HCT116 (cell line): Measurements from ENCODE around the gene ABR. TPM values are rescaled to one million over a fixed set of nuclear protein-coding genes. Genes with fewer than 3 reads are reported as not detected.

Experiments used
- ATAC-seq: fragments of 200-7000 bp; cut with Tn5 transposase; 2 replicates; pipeline ENCODE4 v1.9.1; 2020; ENCODE audit warnings: mild to moderate bottlenecking, moderate library complexity
- BruUV-seq: library from RNA; stranded (reverse); fragments of 400-500 nt; replicated peaks from 2 replicates; lab custom pipeline; 2021; lab: Mats Ljungman, UMichigan
- CTCF ChIA-PET: fragments of 300-600 bp; sonication (Branson Sonifier 250); formaldehyde crosslinking; loops from one replicate; lab custom pipeline; 2021; ENCODE audit warnings: antibody characterized with exemption; lab: Charles Lee
- POLR2A ChIA-PET: fragments of 300-600, 350-600 bp; sonication (Branson Sonifier 250); formaldehyde crosslinking; loops from one replicate; lab custom pipeline; 2021; ENCODE audit warnings: antibody characterized with exemption; lab: Charles Lee
- RAD21 ChIA-PET, 2 experiments: fragments of 300-600 bp; sonication (Branson Sonifier 250); formaldehyde crosslinking; loops; one replicate each; lab custom pipeline; 2023; ENCODE audit warnings: low total read pairs in 2 of 2; ENCODE audit not compliant: uncharacterized antibody in 2 of 2, unreplicated experiment in 2 of 2, low non-redundant PET in 1 of 2; lab: Charles Lee
- DNase-seq: peaks from one replicate; pipeline ENCODE4 v3.0.0-alpha.2; 2010; ENCODE audit warnings: low read depth, low spot score
- H2AFZ ChIP-seq: fragments of 200-600 bp; shearing (Covaris generic), sonication (generic); 2 replicates; pipeline ENCODE4 v1.6.1; 2017; ENCODE audit warnings: low read depth, mixed run types, mixed read lengths, antibody characterized with exemption, low read length; ENCODE audit not compliant: poor library complexity, severe bottlenecking
- H3K27ac ChIP-seq: 2 replicates; pipeline ENCODE4 v1.5.1; 2012; ENCODE audit warnings: low read depth, low read length
- H3K27me3 ChIP-seq: fragments of 200-600 bp; sonication (generic); 2 replicates; pipeline ENCODE4 v1.6.1; 2016; ENCODE audit warnings: mixed run types, low read length, mixed read lengths; ENCODE audit not compliant: insufficient read depth
- H3K36me3 ChIP-seq, 2 experiments: fragments of 200-500 bp in 1 of 2; fragments of 200-600 bp in 1 of 2; sonication (Bioruptor generic) in 1 of 2; sonication (generic) in 1 of 2; 2 replicates each; pipeline versions ENCODE4 v1.5.1 to v1.6.1; 2014 to 2016; ENCODE audit warnings: low read length in 2 of 2, inconsistent platforms in 1 of 2, mixed read lengths in 1 of 2, mixed run types in 1 of 2; ENCODE audit not compliant: insufficient read depth in 2 of 2, control insufficient read depth in 1 of 2
- H3K4me1 ChIP-seq, 2 experiments: fragments of 200-600 bp in 1 of 2; sonication (generic) in 1 of 2; 2 replicates each; pipeline versions ENCODE4 v1.5.1 to v1.6.1; 2012 to 2017; ENCODE audit warnings: low read length in 2 of 2, inconsistent platforms in 1 of 2, mild to moderate bottlenecking in 1 of 2, mixed read lengths in 1 of 2, mixed run types in 1 of 2, moderate library complexity in 1 of 2; ENCODE audit not compliant: insufficient read depth in 2 of 2, control insufficient read depth in 1 of 2
- H3K4me2 ChIP-seq: fragments of 200-600 bp; sonication (generic); 2 replicates; pipeline ENCODE4 v1.6.1; 2017; ENCODE audit warnings: mixed run types, low read length, mixed read lengths
- H3K4me3 ChIP-seq, 2 experiments: fragments of 200-600 bp in 1 of 2; sonication (generic) in 1 of 2; replicated peaks in 1 of 2; 2 replicates each; pipeline ENCODE4 v1.5.1; 2011 to 2016; ENCODE audit warnings: low read length in 2 of 2, control low read depth in 1 of 2, low read depth in 1 of 2, mild to moderate bottlenecking in 1 of 2, mixed read lengths in 1 of 2, mixed run types in 1 of 2
- H3K79me2 ChIP-seq: fragments of 200-600 bp; sonication (generic); 2 replicates; pipeline ENCODE4 v1.6.1; 2017; ENCODE audit warnings: mild to moderate bottlenecking, mixed run types, low read length, moderate library complexity, mixed read lengths; ENCODE audit not compliant: insufficient read depth
- H3K9ac ChIP-seq: fragments of 200-600 bp; sonication (generic); 2 replicates; pipeline ENCODE4 v1.6.1; 2016; ENCODE audit warnings: low read length, mixed read lengths
- H3K9me2 ChIP-seq: fragments of 200-600 bp; sonication (generic), shearing (Covaris generic); 2 replicates; pipeline ENCODE4 v1.6.1; 2017; ENCODE audit warnings: mixed run types, mild to moderate bottlenecking, moderate library complexity; ENCODE audit not compliant: insufficient read depth
- H3K9me3 ChIP-seq, 2 experiments: fragments of 200-500 bp in 1 of 2; fragments of 200-600 bp in 1 of 2; sonication (Bioruptor generic) in 1 of 2; sonication (generic) in 1 of 2; 2 replicates each; pipeline ENCODE4 v1.6.1; 2014 to 2017; ENCODE audit warnings: low read length in 2 of 2, mixed read lengths in 2 of 2, inconsistent platforms in 1 of 2, low read depth in 1 of 2, mild to moderate bottlenecking in 1 of 2, mixed run types in 1 of 2, moderate library complexity in 1 of 2; ENCODE audit not compliant: control insufficient read depth in 1 of 2, insufficient read depth in 1 of 2
- H4K20me1 ChIP-seq: fragments of 200-600 bp; sonication (generic), shearing (Covaris generic); 2 replicates; pipeline ENCODE4 v1.6.1; 2017; ENCODE audit warnings: mixed run types, mild to moderate bottlenecking, moderate library complexity; ENCODE audit not compliant: insufficient read depth
- CBX3 ChIP-seq: IDR thresholded peaks from 2 replicates; pipeline ENCODE4 v1.6.1; 2012; ENCODE audit warnings: low read depth
- CEBPB ChIP-seq: IDR thresholded peaks from 2 replicates; pipeline ENCODE4 v1.6.1; 2012; ENCODE audit warnings: low read depth
- CTCF ChIP-seq, 3 experiments: fragments of 200-600 bp in 1 of 3; sonication (generic) in 1 of 3; IDR thresholded peaks in 2 of 3; conservative IDR thresholded peaks in 1 of 3; 2 replicates each; pipeline ENCODE4 v1.5.1; 2012 to 2017; ENCODE audit warnings: low read depth in 2 of 3, low read length in 2 of 3, antibody characterized with exemption in 1 of 3, borderline replicate concordance in 1 of 3, control low read depth in 1 of 3, mild to moderate bottlenecking in 1 of 3, mixed read lengths in 1 of 3, mixed run types in 1 of 3, moderate library complexity in 1 of 3; ENCODE audit not compliant: insufficient read depth in 1 of 3
- EGR1 ChIP-seq: IDR thresholded peaks from 2 replicates; pipeline ENCODE4 v1.6.1; 2012; ENCODE audit warnings: low read depth
- ELF1 ChIP-seq: IDR thresholded peaks from 2 replicates; pipeline ENCODE4 v1.6.1; 2012; ENCODE audit warnings: low read depth, borderline replicate concordance
- EZH2 ChIP-seq: fragments of 200-600 bp; sonication (generic); IDR thresholded peaks from 2 replicates; pipeline ENCODE4 v1.6.1; 2017; ENCODE audit warnings: antibody characterized with exemption, mixed run types
- FOSL1 ChIP-seq: IDR thresholded peaks from 2 replicates; pipeline ENCODE4 v1.6.1; 2012; ENCODE audit warnings: low read depth
- JUND ChIP-seq: IDR thresholded peaks from 2 replicates; pipeline ENCODE4 v1.6.1; 2012
- MAX ChIP-seq: IDR thresholded peaks from 2 replicates; pipeline ENCODE4 v1.6.1; 2012
- POLR2A ChIP-seq: IDR thresholded peaks from 2 replicates; pipeline ENCODE4 v1.7.0; 2011; ENCODE audit warnings: borderline replicate concordance; ENCODE audit not compliant: insufficient read depth, insufficient read length; ENCODE audit errors: extremely low read depth
- RAD21 ChIP-seq: IDR thresholded peaks from 2 replicates; pipeline ENCODE4 v1.6.1; 2012; ENCODE audit warnings: low read depth, mild to moderate bottlenecking
- SRF ChIP-seq: IDR thresholded peaks from 2 replicates; pipeline ENCODE4 v1.6.1; 2012; ENCODE audit warnings: low read depth
- TCF7L2 ChIP-seq: IDR thresholded peaks from 2 replicates; pipeline ENCODE4 v1.7.0; 2011; ENCODE audit warnings: borderline replicate concordance, inconsistent platforms; ENCODE audit not compliant: insufficient read depth, insufficient read length; ENCODE audit errors: extremely low read depth
- YY1 ChIP-seq: IDR thresholded peaks from 2 replicates; pipeline ENCODE4 v1.6.1; 2011; ENCODE audit warnings: low read length, low read depth, moderate library complexity, mild to moderate bottlenecking; ENCODE audit not compliant: insufficient replicate concordance; ENCODE audit errors: extremely low read depth
- ZNF274 ChIP-seq: fragments of 200-500 bp; sonication (Bioruptor generic); IDR thresholded peaks from 2 replicates; pipeline ENCODE4 v1.6.1; 2014; ENCODE audit warnings: mild to moderate bottlenecking, low read depth, low read length, inconsistent platforms
- intact Hi-C: fragments of 100-400 bp; cut with micrococcal nuclease; formaldehyde crosslinking; loops from 2 replicates; pipeline ENCODE4 v1.10.0; 2022
- total RNA-seq: library from RNA; stranded (reverse); gene quantifications from one replicate; pipeline ENCODE4 v1.2.1, GENCODE V29; 2021; ENCODE audit not compliant: unreplicated experiment
- TF ChIP-seq, protein P1 (sequence below): IDR thresholded peaks from 2 replicates; pipeline ENCODE4 v1.6.1; 2012; ENCODE audit warnings: low read depth

ABR gene
- total RNA-seq, 1 experiment from 2014 or later, result 58.5 TPM

GRCh38 chr17:967122-967521 is 212.7 kb downstream of the ABR start:
- H3K9me2 ChIP-seq, result no peaks in the 10 kb centered on the region
- no peaks in the 10 kb centered on the region for H3K27me3 ChIP-seq
- no peak overlapping the region for H3K9ac ChIP-seq
- peaks cover 98% of the 10 kb centered on the region for H3K79me2 ChIP-seq
- no peak for TF ChIP-seq TCF7L2
- TF ChIP-seq, protein P1, sequence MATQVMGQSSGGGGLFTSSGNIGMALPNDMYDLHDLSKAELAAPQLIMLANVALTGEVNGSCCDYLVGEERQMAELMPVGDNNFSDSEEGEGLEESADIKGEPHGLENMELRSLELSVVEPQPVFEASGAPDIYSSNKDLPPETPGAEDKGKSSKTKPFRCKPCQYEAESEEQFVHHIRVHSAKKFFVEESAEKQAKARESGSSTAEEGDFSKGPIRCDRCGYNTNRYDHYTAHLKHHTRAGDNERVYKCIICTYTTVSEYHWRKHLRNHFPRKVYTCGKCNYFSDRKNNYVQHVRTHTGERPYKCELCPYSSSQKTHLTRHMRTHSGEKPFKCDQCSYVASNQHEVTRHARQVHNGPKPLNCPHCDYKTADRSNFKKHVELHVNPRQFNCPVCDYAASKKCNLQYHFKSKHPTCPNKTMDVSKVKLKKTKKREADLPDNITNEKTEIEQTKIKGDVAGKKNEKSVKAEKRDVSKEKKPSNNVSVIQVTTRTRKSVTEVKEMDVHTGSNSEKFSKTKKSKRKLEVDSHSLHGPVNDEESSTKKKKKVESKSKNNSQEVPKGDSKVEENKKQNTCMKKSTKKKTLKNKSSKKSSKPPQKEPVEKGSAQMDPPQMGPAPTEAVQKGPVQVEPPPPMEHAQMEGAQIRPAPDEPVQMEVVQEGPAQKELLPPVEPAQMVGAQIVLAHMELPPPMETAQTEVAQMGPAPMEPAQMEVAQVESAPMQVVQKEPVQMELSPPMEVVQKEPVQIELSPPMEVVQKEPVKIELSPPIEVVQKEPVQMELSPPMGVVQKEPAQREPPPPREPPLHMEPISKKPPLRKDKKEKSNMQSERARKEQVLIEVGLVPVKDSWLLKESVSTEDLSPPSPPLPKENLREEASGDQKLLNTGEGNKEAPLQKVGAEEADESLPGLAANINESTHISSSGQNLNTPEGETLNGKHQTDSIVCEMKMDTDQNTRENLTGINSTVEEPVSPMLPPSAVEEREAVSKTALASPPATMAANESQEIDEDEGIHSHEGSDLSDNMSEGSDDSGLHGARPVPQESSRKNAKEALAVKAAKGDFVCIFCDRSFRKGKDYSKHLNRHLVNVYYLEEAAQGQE, result no peak
- no peak for TF ChIP-seq YY1
- TF ChIP-seq EZH2, result no peak
- TF ChIP-seq EGR1, result no peak
- TF ChIP-seq POLR2A, result no peak
- no peak for TF ChIP-seq MAX
- TF ChIP-seq CTCF (IDR thresholded peaks at IDR 0.05 in 2 of 3, conservative IDR thresholded peaks at IDR 0.05 in 1 of 3; ENCODE audit: borderline replicate concordance in 1 of 3, insufficient read depth in 1 of 3, low read depth in 2 of 3, low read length in 2 of 3), result no peak
- TF ChIP-seq CBX3, result no peak
- TF ChIP-seq FOSL1, result no peak
- TF ChIP-seq CEBPB, result no peak
- no peak for TF ChIP-seq ELF1
- TF ChIP-seq SRF, result no peak
- no peak for TF ChIP-seq ZNF274
- no peak for TF ChIP-seq JUND
- TF ChIP-seq RAD21, result no peak
- TF ChIP-seq, all 23 proteins: peak for 0
- no peak overlapping the region for H3K4me2 ChIP-seq
- intact Hi-C loops, result no loop called here
- peaks cover 53 to 86% of the 10 kb centered on the region in 2 experiments for H3K4me1 ChIP-seq
- H4K20me1 ChIP-seq, result no peaks in the 10 kb centered on the region
- CTCF ChIA-PET, result no interaction called here
- DNase-seq (no peak), ATAC-seq (no peak)
- 0 out of 4 replicates have a peak, but pooled peaks cover 0 to 4% of the 10 kb centered on the region in 2 experiments for H3K36me3 ChIP-seq
- BruUV-seq, result no TSS peak
- RAD21 ChIA-PET, result no interaction called here
- H3K27ac ChIP-seq, result no peak overlapping the region
- H3K9me3 ChIP-seq, result no peaks in the 10 kb centered on the region
- H2AFZ ChIP-seq, result no peak overlapping the region
- POLR2A ChIA-PET, result no interaction called here
- H3K4me3 ChIP-seq, result no peak overlapping the region
